NCI-H510A treated with DMSO at 0.1 percent for 48 hours (cell line): ENCODE measurements around the gene EPB41L4A.

Experiments
- DNase-seq: peaks from one replicate; lab custom pipeline; 2025; lab: John Stamatoyannopoulos, UW

EPB41L4A gene

DNA sequence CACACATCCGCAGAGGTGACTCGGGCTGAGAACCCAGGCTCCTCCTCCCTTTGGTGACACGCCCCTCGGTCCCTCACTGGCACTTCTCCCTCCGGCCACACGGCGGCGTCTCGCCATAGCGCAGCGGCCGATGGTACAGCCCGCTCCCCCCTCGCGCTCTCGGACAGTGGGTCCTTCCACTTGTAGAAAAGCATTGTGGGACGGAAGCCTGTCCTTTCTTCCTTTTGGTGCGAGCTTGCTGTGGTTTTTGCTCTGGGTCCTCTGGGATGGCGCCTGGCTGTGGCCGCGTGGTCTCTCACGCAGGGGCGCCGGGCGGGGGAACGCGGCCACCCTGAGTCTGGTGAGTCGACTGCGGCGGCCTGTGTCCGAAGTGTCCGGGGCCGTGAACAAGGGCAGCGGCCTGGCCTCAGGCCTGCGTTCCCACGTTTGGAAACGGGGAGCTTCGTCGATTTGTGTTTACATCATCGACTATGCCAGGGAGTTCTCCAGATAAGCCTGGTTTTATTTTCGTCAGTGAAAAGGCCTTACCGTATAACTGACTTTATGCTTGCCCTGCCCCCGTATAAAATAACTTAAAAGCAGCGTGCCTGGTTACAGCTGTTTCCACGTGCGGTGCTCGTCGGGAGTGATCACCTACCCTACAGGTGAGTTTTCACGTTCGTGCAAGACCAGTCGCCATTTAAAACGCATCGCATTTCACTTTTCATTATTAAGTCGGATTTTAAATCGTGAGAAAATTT is 258.3 kb downstream of the EPB41L4A start:
- peak; percentile 49 for DNase-seq

- no peak for DNase-seq
Observed at GRCh38 chr5:112159435-112159834, 259.6 kb downstream of the EPB41L4A start.

DNA sequence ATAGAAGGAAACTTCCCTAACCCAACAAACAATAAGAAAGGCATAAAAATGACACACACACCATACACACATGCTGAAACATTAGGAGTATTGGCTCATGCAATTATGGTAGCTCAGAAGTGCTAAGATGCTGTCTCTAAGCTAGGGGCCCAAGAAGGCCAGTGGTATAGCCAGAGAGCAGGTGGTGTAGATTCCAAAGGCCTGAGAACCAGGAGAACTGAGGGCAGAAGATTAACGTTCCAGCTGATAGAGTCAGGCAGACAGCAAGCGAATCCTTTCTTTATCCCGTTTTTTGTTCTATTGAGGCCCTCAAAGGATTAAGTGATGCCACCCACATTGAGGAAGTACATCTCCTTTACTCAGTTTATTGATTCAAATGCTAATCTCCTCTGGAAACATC is 262.9 kb downstream of the EPB41L4A start:
- DNase-seq: no peak

- no peak for DNase-seq
Observed at GRCh38 chr5:112154940-112155686, 264.0 kb downstream of the EPB41L4A start.

GRCh38 chr5:112149727-112150126 is 269.4 kb downstream of the EPB41L4A start:
- DNase-seq: no peak

DNA sequence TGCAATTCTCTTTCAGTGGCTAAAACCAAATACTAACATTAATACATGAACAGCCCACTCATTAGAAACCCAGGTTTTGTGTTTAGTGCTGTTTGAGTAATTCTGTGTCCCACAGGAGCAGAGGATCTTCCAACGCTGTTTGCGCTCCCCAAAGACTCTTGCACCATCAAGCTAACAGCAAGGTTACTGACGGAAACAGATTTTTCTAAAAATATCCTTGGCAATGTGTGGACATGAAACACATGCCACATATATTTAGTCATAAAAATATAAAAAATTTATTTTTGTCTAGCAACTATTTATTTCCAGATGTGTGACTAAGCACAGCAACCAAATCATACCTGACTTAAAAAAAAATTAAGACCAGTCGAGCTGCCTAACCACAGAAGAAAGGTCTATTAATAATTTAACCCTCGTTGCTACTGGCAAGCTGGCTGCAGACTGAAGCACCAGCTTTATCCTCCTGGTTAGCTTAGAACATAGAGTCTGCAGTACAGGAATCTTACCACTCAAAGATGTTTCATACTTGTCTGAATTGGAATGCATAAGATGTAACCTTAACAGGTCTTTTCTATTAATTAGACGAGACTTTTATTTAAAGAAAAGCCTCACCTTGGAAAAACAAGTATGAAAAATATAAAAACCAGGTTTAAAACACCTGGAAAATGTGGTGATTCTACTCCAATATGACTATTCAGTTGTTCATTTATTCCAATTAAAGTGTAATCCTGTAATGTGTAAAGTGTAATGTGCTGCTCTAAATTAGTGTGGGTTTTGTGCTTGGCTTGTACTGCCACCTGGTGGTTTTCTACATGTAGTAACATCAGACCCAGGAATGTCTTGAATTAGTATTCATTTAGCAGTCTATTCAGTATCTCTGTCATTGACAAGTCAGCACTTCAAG is 272.5 kb downstream of the EPB41L4A start:
- DNase-seq: peak; percentile 51

GRCh38 chr5:112143690-112144089 is 275.4 kb downstream of the EPB41L4A start:
- DNase-seq: no peak

DNA sequence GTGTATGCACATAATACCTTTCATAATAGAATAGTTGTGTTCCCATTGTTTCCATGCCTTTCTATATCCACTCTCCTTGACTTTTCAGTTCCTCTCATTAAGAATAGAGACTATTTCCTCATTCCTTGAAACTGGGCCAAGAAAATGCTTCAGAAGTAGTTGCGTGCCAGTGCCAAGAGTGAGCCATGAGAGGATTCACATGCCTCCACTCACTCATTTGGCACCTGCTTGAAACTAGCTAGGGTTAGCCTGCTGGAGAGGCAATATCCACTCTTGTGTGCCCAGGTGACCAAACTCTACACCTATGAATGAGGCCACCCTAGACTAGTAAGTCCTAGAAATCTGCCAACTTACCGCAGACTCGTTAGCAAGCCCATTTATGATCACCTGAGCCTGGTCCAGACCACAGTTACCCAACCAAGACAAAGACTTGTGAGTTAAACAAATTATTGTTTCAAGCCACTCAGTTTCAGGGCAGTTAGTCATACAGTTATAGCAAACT is 276.3 kb downstream of the EPB41L4A start:
- no peak for DNase-seq

DNA sequence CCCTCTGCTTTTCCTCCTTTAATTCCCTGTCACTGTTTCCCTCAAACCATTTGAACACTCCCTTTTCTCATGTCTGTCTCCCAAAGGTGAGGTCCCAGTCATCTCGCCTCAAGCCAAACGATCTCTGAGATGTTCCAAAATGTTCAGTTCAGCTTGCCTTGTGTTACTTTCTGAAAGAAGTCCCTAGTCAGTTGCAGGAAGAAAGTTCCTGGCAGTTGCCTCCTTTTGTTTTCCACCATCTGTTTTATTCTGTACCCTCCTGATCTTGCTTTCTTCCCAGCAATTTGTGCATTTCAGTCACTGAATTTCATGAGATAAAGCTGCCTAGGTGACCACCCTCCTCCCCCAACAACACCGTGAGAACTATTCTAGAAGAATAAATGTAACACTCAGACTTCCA is 277.5 kb downstream of the EPB41L4A start:
- DNase-seq: no peak

- DNase-seq: no peak
Observed at GRCh38 chr5:112138526-112138925, 280.6 kb downstream of the EPB41L4A start.

GRCh38 chr5:112136773-112137172 is 282.3 kb downstream of the EPB41L4A start:
- no peak for DNase-seq

DNA sequence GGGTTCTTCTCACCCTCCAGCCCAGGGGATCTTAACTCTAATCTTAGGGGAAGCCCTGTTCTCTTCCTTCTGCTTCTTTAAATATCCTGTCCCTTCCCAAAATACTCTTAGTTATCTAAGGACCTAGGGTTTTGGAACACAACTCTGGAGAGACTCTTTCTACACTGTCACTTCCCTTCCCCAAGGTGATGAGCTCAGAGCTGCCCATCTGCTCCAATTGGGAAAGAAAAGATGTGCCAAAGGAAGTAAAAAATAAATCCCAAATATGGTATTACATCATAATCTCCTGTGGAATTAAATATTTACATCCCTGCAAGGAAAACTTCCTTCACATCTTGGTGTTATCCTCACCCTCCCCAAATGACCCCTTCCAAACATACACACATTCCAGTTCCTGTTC is 291.2 kb downstream of the EPB41L4A start:
- DNase-seq: no peak

DNA sequence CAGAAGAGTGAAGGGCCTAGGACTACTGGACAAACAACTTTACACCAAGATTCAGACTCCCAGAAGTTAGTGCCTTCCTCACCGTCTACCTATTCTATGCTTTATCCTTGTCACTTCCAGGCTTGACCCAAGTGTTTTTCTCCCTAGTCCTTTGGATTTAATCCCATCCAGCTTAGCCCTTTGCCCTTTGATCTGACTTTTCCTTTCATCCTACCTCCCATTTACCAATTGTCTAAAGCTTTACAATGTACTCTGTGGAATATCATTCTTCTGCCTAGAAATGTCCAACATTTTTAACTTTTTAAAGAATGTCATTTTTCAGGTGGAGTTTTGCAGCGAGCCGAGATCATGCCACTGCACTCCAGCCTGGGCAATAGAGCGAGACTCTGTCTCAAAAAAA is 292.1 kb downstream of the EPB41L4A start:
- no peak for DNase-seq

DNA sequence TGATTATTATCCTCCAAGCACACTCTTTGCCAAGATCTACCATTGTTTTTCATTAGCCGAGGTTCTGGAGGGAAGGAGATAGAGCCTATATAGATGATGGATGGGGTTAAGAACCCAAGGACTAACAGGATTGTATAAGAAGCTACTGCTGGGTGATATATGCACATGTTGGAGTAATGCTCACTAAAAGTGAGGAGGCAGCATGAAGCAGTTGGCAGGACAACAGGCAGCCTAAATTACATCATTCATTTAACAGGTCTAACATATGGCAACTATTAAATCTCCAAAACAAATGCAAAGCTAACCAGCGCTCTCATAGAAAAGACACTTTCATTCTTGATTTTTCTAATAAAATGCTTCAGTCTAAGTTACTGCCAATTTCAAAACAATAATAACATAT is 293.2 kb downstream of the EPB41L4A start:
- DNase-seq: no peak

- no peak for DNase-seq
Observed at GRCh38 chr5:112124788-112125187, 294.3 kb downstream of the EPB41L4A start.

- no peak for DNase-seq
Observed at GRCh38 chr5:112123086-112123485, 296.0 kb downstream of the EPB41L4A start.

DNA sequence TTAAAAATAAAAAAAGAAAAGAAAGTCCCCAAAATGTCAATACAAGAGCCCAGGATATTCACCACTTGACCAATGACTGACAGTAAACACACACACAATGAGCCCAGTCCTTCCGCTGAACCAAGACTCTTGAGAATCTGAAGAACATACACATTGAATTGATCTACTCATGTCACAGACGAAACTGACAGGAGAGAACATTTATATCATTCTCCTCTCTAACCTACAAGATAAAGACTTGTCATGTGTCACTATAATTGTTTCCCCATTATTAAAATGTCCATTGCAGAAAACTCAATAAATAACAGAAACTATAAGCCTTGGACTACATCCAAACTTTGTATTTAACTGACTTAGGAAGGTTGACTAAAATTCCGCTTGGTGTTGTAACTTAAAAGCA is 296.7 kb downstream of the EPB41L4A start:
- no peak for DNase-seq

- no peak for DNase-seq
Observed at GRCh38 chr5:112121258-112121657, 297.8 kb downstream of the EPB41L4A start.

GRCh38 chr5:112119969-112120368 is 299.1 kb downstream of the EPB41L4A start:
- DNase-seq: no peak

DNA sequence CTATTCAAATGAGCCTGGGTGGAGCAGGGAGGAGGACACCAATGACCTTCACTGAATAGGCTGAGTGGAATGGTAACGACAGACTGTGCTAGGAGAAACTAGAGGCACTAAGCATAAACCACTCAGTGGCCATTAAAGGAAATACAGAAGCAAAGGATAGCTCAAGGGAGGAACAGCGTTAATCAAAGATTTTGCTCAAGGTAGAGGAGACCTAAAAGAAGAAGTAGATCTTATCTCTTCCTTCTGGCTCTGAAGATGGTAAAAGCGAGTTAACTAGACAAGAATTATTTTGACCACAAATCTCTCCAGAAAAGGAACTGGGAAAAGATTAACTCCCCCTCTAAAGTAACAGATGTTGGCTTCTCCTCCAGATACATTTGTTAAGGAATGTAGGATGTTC is 299.6 kb downstream of the EPB41L4A start:
- DNase-seq: no peak

- DNase-seq: no peak
Observed at GRCh38 chr5:112117551-112117950, 301.5 kb downstream of the EPB41L4A start.

DNA sequence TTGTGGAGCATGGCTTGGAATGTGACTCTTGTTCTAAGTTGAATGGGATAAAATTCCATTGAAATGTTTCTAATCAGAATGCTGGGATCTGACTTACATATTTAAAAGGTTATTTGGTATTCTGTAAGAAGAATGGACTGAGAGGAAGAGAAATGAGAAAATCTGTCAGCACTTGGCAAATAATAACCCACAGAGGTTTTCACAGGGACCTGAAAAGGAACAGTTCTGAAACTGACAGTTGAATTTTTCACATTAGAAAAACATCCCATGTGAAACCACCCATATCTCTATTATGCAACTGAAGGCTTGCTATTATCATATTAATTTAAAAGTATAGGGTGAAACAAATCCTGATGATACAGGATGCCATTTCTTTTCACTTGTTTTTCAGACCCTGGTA is 302.7 kb downstream of the EPB41L4A start:
- no peak for DNase-seq
